GM23338 (cell line): ENCODE data around the gene FUT8. TPM values are rescaled to one million over a fixed set of nuclear protein-coding genes. Genes with fewer than 3 reads are reported as not detected.
A peak's percentile ranks its signal among the peaks of the same experiment; 100 is the strongest.

Experiments
- ATAC-seq: fragments of 200-7000 bp; cut with Tn5 transposase; 3 replicates; pipeline ENCODE4 v1.9.1; 2020
- DNase-seq: peaks from one replicate; pipeline ENCODE4 v3.0.0-alpha.2; 2015; ENCODE audit warnings: low spot score
- H2AFZ ChIP-seq: fragments of 200-600 bp; sonication (generic); 2 replicates; pipeline ENCODE4 v1.8.0; 2016; ENCODE audit warnings: antibody characterized with exemption, mild to moderate bottlenecking, moderate library complexity
- H3F3A ChIP-seq: fragments of 200-600 bp; sonication (generic); replicated peaks from 2 replicates; pipeline ENCODE4 v1.8.0; 2017; ENCODE audit warnings: antibody characterized with exemption, mixed run types, low read depth
- H3K27ac ChIP-seq: fragments of 200-600 bp; sonication (generic); 2 replicates; pipeline ENCODE4 v1.6.1; 2016; ENCODE audit warnings: low read depth
- H3K27me3 ChIP-seq: fragments of 200-600 bp; sonication (generic); 2 replicates; pipeline ENCODE4 v1.8.0; 2016; ENCODE audit warnings: mild to moderate bottlenecking, mixed run types, moderate library complexity; ENCODE audit not compliant: insufficient read depth
- H3K36me3 ChIP-seq: fragments of 200-600 bp; sonication (generic); 2 replicates; pipeline ENCODE4 v1.8.0; 2016; ENCODE audit warnings: mild to moderate bottlenecking; ENCODE audit not compliant: insufficient read depth
- H3K4me1 ChIP-seq: fragments of 200-600 bp; sonication (generic); 2 replicates; pipeline ENCODE4 v1.8.0; 2016; ENCODE audit warnings: mild to moderate bottlenecking, moderate library complexity; ENCODE audit not compliant: insufficient read depth
- H3K4me2 ChIP-seq: fragments of 200-600 bp; sonication (generic); 2 replicates; pipeline ENCODE4 v1.7.1; 2017; ENCODE audit warnings: mixed run types
- H3K4me3 ChIP-seq: fragments of 200-600 bp; sonication (generic); 2 replicates; pipeline ENCODE4 v1.6.1; 2016; ENCODE audit warnings: mixed run types
- H3K79me2 ChIP-seq: fragments of 200-600 bp; sonication (generic); replicated peaks from 2 replicates; pipeline ENCODE4 v1.8.0; 2017; ENCODE audit warnings: mild to moderate bottlenecking; ENCODE audit not compliant: insufficient read depth
- H3K9me2 ChIP-seq: fragments of 200-600 bp; sonication (generic); 2 replicates; pipeline ENCODE4 v1.8.0; 2017; ENCODE audit not compliant: insufficient read depth
- H4K20me1 ChIP-seq: fragments of 200-600 bp; sonication (generic); replicated peaks from 2 replicates; pipeline ENCODE4 v1.8.0; 2017; ENCODE audit warnings: mild to moderate bottlenecking; ENCODE audit not compliant: insufficient read depth
- H3K27ac Mint-ChIP-seq: 2 replicates; pipeline ENCODE4 v1.8.0; 2020; ENCODE audit warnings: inconsistent platforms, mild to moderate bottlenecking, moderate library complexity, mixed read lengths
- H3K27me3 Mint-ChIP-seq: 3 replicates; pipeline ENCODE4 v1.8.0; 2022; ENCODE audit warnings: low read depth, mild to moderate bottlenecking, moderate library complexity, mixed read lengths, inconsistent platforms; ENCODE audit not compliant: insufficient read depth, poor library complexity
- H3K36me3 Mint-ChIP-seq: 3 replicates; pipeline ENCODE4 v1.8.0; 2021; ENCODE audit warnings: low read depth, mild to moderate bottlenecking, inconsistent platforms, moderate library complexity, mixed read lengths
- H3K4me1 Mint-ChIP-seq: 3 replicates; pipeline ENCODE4 v1.8.0; 2020; ENCODE audit warnings: mild to moderate bottlenecking, inconsistent platforms, mixed read lengths
- H3K4me3 Mint-ChIP-seq: 3 replicates; pipeline ENCODE4 v1.8.0; 2021; ENCODE audit warnings: moderate library complexity, mild to moderate bottlenecking, inconsistent platforms, mixed read lengths
- H3K9me3 Mint-ChIP-seq: 3 replicates; pipeline ENCODE4 v1.8.0; 2020; ENCODE audit warnings: moderate library complexity, mild to moderate bottlenecking, inconsistent platforms, mixed read lengths
- CREB1 ChIP-seq: fragments of 250-450 bp; sonication (Bioruptor Pico); IDR thresholded peaks from 2 replicates; pipeline ENCODE4 v1.5.0; 2020; ENCODE audit warnings: low read depth, mild to moderate bottlenecking, moderate library complexity
- EZH2 ChIP-seq: fragments of 200-600 bp; sonication (generic); IDR thresholded peaks from one replicate; pipeline ENCODE4 v1.8.0; 2017; ENCODE audit warnings: antibody characterized with exemption, mild to moderate bottlenecking, low read depth; ENCODE audit not compliant: unreplicated experiment
- EZH2phosphoT487 ChIP-seq: fragments of 200-600 bp; sonication (generic); IDR thresholded peaks from one replicate; pipeline ENCODE4 v1.8.1; 2018; ENCODE audit warnings: antibody characterized with exemption; ENCODE audit not compliant: unreplicated experiment
- JUNB ChIP-seq: IDR thresholded peaks from one replicate; pipeline ENCODE4 v1.6.1; 2016; ENCODE audit warnings: antibody characterized with exemption; ENCODE audit not compliant: unreplicated experiment
- NANOG ChIP-seq: IDR thresholded peaks from 2 replicates; pipeline ENCODE4 v1.6.1; 2016; ENCODE audit warnings: antibody characterized with exemption, borderline replicate concordance
- POLR2AphosphoS5 ChIP-seq: IDR thresholded peaks from 2 replicates; pipeline ENCODE4 v1.6.1; 2016; ENCODE audit warnings: antibody characterized with exemption, low read depth
- ZNF114 ChIP-seq: fragments of 250-450 bp; sonication (Bioruptor Pico); IDR thresholded peaks from 2 replicates; pipeline ENCODE4 v1.5.0; 2020; ENCODE audit warnings: mild to moderate bottlenecking, moderate library complexity
- ZNF331 ChIP-seq: fragments of 250-450 bp; sonication (Bioruptor Pico); IDR thresholded peaks from 2 replicates; pipeline ENCODE4 v1.5.0; 2020; ENCODE audit warnings: low read depth, mild to moderate bottlenecking, moderate library complexity
- polyA plus RNA-seq: library from polyadenylated mRNA; unstranded; fragments of >200 nt; fragmentation: Nextera tagmentation; extraction: Ambion mirVana; gene quantifications from 2 replicates; pipeline ENCODE4 v1.2.1, GENCODE V29; 2016
- total RNA-seq: library from RNA; depleted of rRNA; stranded (reverse); fragments of >200 nt; shearing (Covaris generic); gene quantifications from 2 replicates; pipeline ENCODE4 v1.2.3, GENCODE V29; 2014
- TF ChIP-seq, protein P1 (sequence below): fragments of 250-450 bp; sonication (Bioruptor Pico); IDR thresholded peaks from 2 replicates; pipeline ENCODE4 v1.5.0; 2020; ENCODE audit warnings: mild to moderate bottlenecking, moderate library complexity

The FUT8 gene
- total and polyA plus RNA-seq, 2 experiments from 2014 or later, result 8.2 to 23.2 TPM

DNA sequence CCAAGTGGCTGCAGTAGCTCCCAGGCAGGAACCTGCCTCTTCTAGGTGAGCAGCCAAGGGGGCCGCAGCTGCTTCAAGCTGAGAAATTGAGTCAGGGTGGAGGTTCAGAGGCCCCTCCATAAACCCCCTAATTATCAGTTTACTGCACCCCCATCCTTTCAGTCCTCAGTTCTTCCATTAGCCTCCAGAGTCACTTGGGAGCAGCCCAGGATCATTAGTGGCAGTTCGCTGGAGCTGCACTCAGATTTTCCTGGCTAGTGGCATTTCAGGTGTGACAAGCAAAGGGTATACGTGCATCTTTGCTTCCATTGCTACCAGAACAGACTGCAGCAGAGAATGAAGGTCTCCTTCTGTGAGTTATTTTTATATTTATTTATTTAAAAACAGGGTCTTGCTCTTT is 358.7 kb downstream of the FUT8 start (continued):
- TF ChIP-seq, protein P1, sequence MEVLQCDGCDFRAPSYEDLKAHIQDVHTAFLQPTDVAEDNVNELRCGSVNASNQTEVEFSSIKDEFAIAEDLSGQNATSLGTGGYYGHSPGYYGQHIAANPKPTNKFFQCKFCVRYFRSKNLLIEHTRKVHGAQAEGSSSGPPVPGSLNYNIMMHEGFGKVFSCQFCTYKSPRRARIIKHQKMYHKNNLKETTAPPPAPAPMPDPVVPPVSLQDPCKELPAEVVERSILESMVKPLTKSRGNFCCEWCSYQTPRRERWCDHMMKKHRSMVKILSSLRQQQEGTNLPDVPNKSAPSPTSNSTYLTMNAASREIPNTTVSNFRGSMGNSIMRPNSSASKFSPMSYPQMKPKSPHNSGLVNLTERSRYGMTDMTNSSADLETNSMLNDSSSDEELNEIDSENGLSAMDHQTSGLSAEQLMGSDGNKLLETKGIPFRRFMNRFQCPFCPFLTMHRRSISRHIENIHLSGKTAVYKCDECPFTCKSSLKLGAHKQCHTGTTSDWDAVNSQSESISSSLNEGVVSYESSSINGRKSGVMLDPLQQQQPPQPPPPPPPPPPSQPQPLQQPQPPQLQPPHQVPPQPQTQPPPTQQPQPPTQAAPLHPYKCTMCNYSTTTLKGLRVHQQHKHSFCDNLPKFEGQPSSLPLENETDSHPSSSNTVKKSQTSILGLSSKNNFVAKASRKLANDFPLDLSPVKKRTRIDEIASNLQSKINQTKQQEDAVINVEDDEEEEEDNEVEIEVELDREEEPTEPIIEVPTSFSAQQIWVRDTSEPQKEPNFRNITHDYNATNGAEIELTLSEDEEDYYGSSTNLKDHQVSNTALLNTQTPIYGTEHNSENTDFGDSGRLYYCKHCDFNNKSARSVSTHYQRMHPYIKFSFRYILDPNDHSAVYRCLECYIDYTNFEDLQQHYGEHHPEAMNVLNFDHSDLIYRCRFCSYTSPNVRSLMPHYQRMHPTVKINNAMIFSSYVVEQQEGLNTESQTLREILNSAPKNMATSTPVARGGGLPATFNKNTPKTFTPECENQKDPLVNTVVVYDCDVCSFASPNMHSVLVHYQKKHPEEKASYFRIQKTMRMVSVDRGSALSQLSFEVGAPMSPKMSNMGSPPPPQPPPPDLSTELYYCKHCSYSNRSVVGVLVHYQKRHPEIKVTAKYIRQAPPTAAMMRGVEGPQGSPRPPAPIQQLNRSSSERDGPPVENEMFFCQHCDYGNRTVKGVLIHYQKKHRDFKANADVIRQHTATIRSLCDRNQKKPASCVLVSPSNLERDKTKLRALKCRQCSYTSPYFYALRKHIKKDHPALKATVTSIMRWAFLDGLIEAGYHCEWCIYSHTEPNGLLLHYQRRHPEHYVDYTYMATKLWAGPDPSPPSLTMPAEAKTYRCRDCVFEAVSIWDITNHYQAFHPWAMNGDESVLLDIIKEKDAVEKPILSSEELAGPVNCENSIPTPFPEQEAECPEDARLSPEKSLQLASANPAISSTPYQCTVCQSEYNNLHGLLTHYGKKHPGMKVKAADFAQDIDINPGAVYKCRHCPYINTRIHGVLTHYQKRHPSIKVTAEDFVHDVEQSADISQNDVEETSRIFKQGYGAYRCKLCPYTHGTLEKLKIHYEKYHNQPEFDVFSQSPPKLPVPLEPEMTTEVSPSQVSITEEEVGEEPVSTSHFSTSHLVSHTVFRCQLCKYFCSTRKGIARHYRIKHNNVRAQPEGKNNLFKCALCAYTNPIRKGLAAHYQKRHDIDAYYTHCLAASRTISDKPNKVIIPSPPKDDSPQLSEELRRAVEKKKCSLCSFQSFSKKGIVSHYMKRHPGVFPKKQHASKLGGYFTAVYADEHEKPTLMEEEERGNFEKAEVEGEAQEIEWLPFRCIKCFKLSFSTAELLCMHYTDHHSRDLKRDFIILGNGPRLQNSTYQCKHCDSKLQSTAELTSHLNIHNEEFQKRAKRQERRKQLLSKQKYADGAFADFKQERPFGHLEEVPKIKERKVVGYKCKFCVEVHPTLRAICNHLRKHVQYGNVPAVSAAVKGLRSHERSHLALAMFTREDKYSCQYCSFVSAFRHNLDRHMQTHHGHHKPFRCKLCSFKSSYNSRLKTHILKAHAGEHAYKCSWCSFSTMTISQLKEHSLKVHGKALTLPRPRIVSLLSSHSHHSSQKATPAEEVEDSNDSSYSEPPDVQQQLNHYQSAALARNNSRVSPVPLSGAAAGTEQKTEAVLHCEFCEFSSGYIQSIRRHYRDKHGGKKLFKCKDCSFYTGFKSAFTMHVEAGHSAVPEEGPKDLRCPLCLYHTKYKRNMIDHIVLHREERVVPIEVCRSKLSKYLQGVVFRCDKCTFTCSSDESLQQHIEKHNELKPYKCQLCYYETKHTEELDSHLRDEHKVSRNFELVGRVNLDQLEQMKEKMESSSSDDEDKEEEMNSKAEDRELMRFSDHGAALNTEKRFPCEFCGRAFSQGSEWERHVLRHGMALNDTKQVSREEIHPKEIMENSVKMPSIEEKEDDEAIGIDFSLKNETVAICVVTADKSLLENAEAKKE (CRISPR knock-in tag), result no peak
- TF ChIP-seq CREB1, result no peak
- TF ChIP-seq ZNF331 (CRISPR knock-in tag), result no peak
- TF ChIP-seq EZH2, result no peak
- TF ChIP-seq NANOG, result no peak
- no peak for TF ChIP-seq JUNB
- no peak for TF ChIP-seq POLR2AphosphoS5

GRCh38 chr14:65772466-65772865 is 359.9 kb downstream of the FUT8 start:
- DNase-seq, result no peak
- ATAC-seq, result no peak
- Mint-ChIP-seq H3K4me1 (no peaks in the 10 kb centered on the region), H3K4me3 (no peak overlapping the region), H3K27ac (no peak overlapping the region), H3K36me3 (no peaks in the 10 kb centered on the region), H3K27me3 (no peaks in the 10 kb centered on the region), H3K9me3 (no peaks in the 10 kb centered on the region)
- Histone ChIP-seq H3K27me3 (no peaks in the 10 kb centered on the region), H3F3A (no peaks in the 10 kb centered on the region), H3K36me3 (no peaks in the 10 kb centered on the region), H3K4me3 (no peak overlapping the region), H3K79me2 (no peaks in the 10 kb centered on the region), H3K9me2 (peaks cover 3% of the 10 kb centered on the region; the same call in 1 of the 2 replicates), H3K4me2 (no peak overlapping the region), H3K4me1 (no peaks in the 10 kb centered on the region), H2AFZ (peak overlapping the region; percentile 14; the same call in 1 of the 2 replicates), H3K27ac (no peak overlapping the region), H4K20me1 (no peaks in the 10 kb centered on the region)
- TF ChIP-seq EZH2phosphoT487, result no peak
- TF ChIP-seq, protein P1 (CRISPR knock-in tag), result no peak
- TF ChIP-seq POLR2AphosphoS5, result no peak
- TF ChIP-seq ZNF114 (CRISPR knock-in tag), result no peak
